ENCODE results near the gene FITM2. TPM values are rescaled to one million over a fixed set of nuclear protein-coding genes. Genes with fewer than 3 reads are reported as not detected.

The FITM2 gene
- total and polyA plus RNA-seq, 11 donors = 31.5 to 165 (median 111) TPM

GRCh38 chr20:44336725-44337380 is 25.9 kb upstream of the FITM2 start, which contains the start of gene R3HDML:
Gene R3HDML (plus strand): TSS chr20:44337043. CDS start chr20:44337158, 115 bp downstream.
- no peaks in the 10 kb centered on the region for H3K36me3 ChIP-seq
- H3K9me3 ChIP-seq = no peaks in the 10 kb centered on the region
- WGBS, 4 donors = 81 to 88% (median 83%) methylated on average over 14 to 16 of the region's 16 CpGs
- no peaks in the 10 kb centered on the region for H3K4me1 ChIP-seq
- intact Hi-C loops (cut with DNase I) = no loop called here
- H3K27ac ChIP-seq = no peak within 1 kb of the TSS
- no peak for DNase-seq
- no peak for TF ChIP-seq POLR2A (IDR thresholded peaks at IDR 0.05)
- TF ChIP-seq, protein P1, sequence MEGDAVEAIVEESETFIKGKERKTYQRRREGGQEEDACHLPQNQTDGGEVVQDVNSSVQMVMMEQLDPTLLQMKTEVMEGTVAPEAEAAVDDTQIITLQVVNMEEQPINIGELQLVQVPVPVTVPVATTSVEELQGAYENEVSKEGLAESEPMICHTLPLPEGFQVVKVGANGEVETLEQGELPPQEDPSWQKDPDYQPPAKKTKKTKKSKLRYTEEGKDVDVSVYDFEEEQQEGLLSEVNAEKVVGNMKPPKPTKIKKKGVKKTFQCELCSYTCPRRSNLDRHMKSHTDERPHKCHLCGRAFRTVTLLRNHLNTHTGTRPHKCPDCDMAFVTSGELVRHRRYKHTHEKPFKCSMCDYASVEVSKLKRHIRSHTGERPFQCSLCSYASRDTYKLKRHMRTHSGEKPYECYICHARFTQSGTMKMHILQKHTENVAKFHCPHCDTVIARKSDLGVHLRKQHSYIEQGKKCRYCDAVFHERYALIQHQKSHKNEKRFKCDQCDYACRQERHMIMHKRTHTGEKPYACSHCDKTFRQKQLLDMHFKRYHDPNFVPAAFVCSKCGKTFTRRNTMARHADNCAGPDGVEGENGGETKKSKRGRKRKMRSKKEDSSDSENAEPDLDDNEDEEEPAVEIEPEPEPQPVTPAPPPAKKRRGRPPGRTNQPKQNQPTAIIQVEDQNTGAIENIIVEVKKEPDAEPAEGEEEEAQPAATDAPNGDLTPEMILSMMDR (IDR thresholded peaks at IDR 0.05) = no peak
- peaks cover 0 to 20% (median 0%) of the 10 kb centered on the region in 9 donors for H3K27me3 ChIP-seq
- no peak within 1 kb of the TSS for H3K4me3 ChIP-seq
- no peak for ATAC-seq

DNA sequence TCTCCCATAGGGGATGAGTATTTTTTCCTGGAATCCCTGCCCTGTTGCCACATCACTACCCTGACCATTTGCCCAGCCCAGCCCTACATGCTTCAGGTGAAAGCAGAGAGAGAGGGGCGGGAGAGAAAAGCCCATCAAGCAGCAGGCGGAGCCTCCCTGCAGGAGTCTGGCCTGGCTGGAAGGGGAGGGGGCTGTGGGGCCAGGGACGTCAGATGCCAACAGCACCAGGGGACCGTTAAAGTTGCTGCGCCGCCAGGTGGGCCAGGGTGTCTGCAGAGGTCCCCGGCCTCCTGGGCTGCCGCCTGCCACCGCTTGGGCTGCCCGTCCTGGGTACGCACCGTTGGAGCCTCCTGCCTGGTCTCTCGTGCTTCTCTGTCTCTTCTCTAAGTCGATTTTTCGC is 25.1 kb upstream of the FITM2 start:
- ATAC-seq = no peak
- no peak overlapping the region for H3K4me3 ChIP-seq
- intact Hi-C loops (cut with DNase I) = no loop called here

DNA sequence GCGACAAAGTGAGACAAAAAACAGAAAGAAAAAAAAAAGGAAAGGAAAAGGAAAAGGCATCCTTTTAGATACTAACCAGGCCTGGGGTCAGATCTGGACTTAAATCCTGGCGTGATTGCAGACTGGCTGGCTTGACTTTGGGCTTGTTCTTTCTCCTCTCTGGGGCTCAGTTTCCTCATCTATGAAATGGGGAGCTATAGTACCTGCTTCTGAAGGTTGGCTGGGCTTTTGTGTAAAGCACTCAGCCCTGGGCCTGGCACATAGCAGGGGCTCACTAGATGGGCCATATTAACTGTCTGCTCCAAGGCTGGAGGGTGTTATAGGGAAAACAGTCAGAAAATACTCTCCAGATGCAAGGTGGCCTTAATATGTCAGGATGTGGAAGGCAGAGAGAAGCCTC is 24.7 kb upstream of the FITM2 start:
- H3K27ac ChIP-seq = no peak overlapping the region
- WGBS, 4 donors = 67 to 86% (median 78%) methylated on average over 2 of the region's 2 CpGs

More for the DNA sequence above, 25.1 kb upstream of the FITM2 start:
- Histone ChIP-seq H3K27me3 (peaks cover 0 to 20% (median 0%) of the 10 kb centered on the region in 9 donors), H3K4me1 (no peaks in the 10 kb centered on the region), H3K36me3 (no peaks in the 10 kb centered on the region), H3K9me3 (no peaks in the 10 kb centered on the region), H3K27ac (no peak overlapping the region)
- DNase-seq = no peak
- TF ChIP-seq POLR2A (IDR thresholded peaks at IDR 0.05) = no peak
- TF ChIP-seq, protein P1 (IDR thresholded peaks at IDR 0.05) = no peak
- 27 to 48% (median 37%) methylated on average over 13 to 15 of the region's 15 CpGs for WGBS, 4 donors

DNA sequence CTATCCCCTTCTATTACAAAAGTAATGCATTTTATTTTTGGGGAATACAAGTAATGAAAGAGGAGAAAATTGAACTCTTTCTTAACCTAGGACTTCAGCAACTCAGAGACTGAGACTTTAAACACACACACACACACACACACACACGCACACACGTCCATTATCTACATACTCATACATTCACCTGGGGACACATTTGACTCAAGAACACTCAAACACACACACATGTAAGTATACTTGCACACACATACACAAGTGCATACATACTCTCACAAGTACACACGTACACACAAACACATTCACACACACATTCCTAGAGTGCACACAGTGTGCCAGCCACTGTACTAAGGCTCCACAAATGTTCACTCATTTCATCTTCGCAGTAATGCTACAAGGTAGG is 23.7 kb upstream of the FITM2 start:
- no peak for DNase-seq
- Histone ChIP-seq H3K9me3 (no peaks in the 10 kb centered on the region), H3K4me3 (no peak overlapping the region), H3K27me3 (peaks cover 0 to 20% (median 0%) of the 10 kb centered on the region in 9 donors), H3K4me1 (no peaks in the 10 kb centered on the region), H3K36me3 (no peaks in the 10 kb centered on the region), H3K27ac (no peak overlapping the region)
- TF ChIP-seq, protein P1 (IDR thresholded peaks at IDR 0.05) = no peak
- no peak for TF ChIP-seq POLR2A (IDR thresholded peaks at IDR 0.05)
- WGBS, 4 donors = 69 to 89% (median 82%) methylated on average over 4 of the region's 4 CpGs
- ATAC-seq = no peak
- intact Hi-C loops (cut with DNase I) = no loop called here

More for the DNA sequence above, 24.7 kb upstream of the FITM2 start:
- ATAC-seq = no peak
- H3K9me3 ChIP-seq = no peaks in the 10 kb centered on the region
- H3K4me1 ChIP-seq = no peaks in the 10 kb centered on the region
- TF ChIP-seq POLR2A (IDR thresholded peaks at IDR 0.05) = no peak
- TF ChIP-seq, protein P1 (IDR thresholded peaks at IDR 0.05) = no peak
- no peak for DNase-seq
- H3K36me3 ChIP-seq = no peaks in the 10 kb centered on the region
- peaks cover 0 to 20% (median 0%) of the 10 kb centered on the region in 9 donors for H3K27me3 ChIP-seq
- no peak overlapping the region for H3K4me3 ChIP-seq
- intact Hi-C loops (cut with DNase I) = no loop called here

All from heart left ventricle (tissue), 16 donors.